NCI-H1092 treated with DMSO at 0.1 percent for 48 hours (cell line): ENCODE data around the gene KRT86.

Experiments
- DNase-seq: peaks from one replicate; lab custom pipeline; 2025; lab: John Stamatoyannopoulos, UW

KRT86 gene

GRCh38 chr12:52356762-52357580 is 82.5 kb downstream of the KRT86 start:
- no peak for DNase-seq
